GOT3 (cell line): ENCODE measurements around the gene LDHAL6A.

Experiments used
- DNase-seq: peaks from one replicate; lab custom pipeline; 2025; ENCODE audit warnings: mixed read lengths; lab: John Stamatoyannopoulos, UW

Gene LDHAL6A

DNA sequence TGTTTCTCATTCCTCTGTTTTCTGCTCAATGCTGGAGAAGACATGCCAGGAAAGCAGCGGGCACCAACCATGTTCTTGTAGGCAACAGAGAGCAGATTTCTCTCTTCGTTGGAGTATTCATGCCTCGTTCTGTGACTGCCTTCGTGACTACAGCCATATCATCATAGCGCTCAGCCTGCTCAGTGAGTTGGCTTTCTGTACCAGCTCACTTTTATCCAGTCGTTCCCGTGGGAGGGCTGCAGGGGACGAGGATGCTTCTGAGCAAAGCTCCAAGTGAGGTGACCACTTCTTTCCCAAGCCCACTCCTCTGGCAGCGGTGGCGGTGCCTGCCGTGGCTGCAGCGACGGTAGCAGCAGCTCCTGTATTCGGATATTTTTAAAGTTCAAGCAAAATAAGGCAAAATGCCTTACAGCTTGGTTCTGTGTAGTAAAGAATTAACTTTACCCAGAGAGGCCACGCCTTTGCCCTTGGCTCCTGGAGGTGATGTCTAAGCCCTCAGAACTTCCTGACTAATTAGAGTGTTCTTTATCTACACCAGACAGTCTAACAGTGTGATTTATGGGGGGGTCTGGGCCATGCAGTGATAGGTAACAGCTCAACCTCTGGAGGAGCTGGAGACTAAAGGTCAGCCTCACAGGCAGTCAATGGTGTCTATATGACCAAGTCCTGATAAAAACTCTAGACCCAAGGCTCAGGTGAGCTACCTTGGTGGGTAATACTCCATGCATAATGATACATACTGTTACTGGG, 35.3 kb downstream of the LDHAL6A start:
- DNase-seq = no peak

DNA sequence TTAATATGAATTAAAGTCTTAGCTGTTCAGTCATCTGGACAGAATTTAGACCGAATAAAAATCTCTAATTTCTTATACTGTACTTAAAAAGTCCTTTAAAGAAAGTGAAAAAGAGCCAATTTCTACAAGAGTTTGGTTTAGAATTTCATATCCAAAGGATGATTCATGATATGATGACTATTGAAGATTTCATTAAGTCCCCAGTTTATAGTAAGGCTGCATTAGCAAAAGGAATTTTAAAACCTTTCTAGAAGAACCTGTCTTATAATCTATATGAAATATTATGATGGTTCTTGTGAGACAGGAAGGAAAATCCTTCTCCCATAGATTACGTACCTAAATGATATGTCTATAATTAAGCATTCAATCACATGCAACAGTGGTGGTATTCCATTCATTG, 36.3 kb downstream of the LDHAL6A start:
- DNase-seq = no peak

DNA sequence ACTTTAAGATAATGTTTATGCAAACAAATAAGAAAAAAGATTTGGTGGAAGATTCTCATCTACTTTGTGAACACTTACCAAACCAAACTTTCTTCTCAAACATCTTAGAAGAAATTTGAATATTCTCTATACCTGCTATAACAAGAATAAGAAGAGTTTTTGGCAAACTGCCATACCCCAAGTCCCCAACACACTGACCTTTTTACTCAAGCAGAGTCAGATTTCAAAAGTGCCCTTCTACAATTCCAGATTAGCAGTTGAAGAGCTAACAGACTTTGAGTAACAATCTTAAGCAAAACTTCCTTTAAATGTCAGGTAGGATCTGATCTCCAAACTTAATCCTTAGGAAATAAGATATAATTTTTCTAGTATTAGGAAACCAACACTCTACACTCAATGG, 37.2 kb downstream of the LDHAL6A start:
- DNase-seq = no peak

DNA sequence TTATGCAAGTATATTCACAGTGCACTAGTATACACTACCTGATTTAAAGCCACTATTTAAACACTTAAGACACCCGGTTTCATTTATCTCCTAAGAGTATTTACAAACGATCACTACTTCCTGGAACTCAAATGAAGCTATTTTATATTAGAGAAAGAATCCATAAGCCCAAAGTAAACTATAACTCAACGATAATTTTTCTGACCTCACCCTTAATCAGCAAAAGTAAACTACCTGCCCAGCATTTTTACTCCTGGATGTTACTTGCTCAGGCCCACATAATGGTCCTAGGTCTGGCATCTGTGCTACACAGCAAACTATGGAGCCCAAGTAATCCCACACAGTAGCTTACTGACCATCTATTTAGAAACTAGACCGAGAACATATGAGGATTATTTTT, 37.7 kb downstream of the LDHAL6A start:
- DNase-seq = no peak

DNA sequence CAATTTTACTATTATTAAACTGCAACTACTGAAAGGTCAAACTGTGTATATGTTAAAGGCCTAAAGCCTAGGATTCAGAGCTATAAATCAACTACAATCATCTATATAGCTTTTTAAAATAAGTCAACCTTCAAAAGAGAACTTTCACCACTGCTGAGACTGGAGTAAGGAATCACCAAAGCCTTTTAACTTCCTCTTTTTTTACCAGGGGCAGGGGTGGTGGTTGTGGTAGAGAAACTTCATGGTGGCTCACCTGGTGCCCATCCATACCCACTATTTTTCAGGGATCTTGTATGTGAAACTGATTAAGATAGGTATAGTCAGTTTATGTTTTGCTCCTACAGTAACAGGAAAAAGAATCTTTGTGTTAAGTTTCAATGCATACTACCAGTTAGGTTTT, 39.6 kb downstream of the LDHAL6A start:
- DNase-seq = no peak

DNA sequence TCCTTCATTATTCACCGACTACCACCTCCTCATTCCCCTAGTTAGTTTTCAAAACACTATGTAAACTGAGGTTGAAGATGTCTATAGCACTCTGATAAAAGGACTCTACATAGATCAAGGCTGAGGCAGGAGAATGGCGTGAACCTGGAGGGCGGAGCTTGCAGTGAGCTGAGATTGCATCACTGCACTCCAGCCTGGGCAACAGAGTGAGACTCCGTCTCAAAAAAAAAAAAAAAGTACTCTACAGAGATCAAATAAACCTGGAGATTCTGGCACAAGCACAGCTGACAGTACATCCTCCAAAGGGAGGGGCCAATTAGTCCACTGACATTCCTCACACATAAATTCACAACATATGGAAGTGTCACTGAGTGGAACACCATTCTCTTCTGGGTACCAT, 40.0 kb downstream of the LDHAL6A start:
- no peak for DNase-seq

DNA sequence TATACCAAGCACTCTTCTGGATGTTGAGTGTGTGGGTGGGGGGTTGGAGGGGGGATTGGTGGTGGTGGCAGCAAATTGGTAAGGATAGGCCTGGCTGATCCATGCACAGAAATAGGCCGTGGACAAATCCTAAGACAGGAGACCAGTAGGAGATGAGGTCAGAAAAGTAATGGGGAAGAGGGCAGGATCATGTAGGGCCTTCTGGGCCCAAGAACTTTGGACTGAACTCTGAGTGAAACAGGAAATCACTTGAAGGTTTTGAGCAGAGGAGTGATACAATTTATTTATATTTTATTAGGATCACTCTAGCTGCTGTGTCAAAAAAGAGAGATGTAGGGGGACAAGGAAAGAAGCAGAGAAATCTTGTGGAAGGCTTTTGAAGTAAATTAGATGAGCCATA, 42.4 kb downstream of the LDHAL6A start:
- DNase-seq = no peak

DNA sequence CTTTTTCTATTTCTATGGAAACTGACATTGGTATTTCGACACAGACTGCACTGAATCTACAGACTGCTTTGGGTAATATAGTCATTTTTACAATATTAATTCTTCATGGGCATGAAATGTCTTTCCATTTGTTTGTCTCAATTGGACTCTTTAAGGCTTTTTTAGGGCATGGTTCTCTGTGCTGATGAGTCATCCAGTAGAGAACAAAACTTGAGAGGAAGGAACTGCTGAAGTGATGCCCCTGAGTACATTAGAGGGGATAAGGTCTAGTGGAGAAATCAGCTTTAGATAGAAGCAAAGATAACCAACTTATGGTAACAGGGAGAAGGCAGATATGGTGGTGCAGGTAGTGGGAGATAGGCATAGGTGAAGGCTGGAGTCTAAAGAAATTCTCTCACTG, 46.0 kb downstream of the LDHAL6A start:
- DNase-seq = no peak

DNA sequence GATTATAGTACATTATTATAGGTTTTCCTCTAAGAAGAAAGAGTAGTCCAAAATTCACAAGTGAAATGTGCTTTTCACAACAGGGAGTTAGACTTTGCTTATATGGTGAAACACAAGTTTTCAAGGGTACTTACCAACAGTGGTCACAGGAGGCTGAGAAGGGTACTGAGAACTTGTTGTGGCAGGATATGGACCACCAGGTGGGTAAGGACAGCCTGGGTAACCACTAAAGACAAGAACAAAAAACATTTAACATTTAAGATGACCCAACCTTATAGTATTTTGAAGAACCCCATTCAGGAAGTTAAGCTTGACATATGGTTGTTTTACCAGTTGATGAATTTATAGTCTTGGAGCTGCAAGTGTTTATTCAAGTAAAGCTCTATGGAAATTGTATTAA, 46.7 kb downstream of the LDHAL6A start:
- no peak for DNase-seq

DNA sequence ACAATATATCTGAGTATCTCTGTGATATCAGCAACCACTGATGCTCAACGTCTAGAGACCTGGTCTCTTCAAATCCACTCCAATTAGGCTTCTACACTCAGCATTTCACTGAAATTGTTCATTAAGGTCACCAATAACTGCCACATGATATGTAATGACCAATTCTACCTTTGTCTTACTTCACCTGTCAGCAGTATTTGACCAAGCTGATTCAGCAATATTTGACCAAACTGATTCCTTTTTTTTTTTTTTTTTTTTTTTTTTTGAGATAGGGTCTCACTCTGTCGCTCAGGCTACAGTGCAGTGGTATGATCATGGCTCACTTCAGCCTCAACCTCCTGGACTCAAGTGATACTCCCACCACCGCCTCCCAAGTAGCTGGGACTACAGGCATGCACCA, 65.5 kb downstream of the LDHAL6A start:
- no peak for DNase-seq

DNA sequence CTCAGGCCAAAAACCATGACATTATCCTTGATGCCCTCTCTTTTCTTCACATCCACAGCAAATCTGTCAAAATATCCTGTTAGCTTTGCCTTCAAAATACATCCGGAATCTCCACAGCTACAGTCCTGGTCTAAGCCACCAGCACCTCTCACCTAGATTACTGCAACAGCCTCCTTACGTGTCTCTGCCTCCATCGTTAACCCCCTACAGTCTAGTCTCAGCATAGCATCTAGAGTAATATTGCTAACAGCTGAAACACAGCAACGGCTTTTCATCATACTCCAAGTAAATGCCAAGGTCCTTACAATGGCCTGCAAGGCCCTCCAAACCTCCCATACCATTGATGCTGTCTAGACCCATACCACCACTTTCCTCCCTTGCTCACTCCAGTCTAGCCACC, 66.7 kb downstream of the LDHAL6A start:
- DNase-seq = no peak

DNA sequence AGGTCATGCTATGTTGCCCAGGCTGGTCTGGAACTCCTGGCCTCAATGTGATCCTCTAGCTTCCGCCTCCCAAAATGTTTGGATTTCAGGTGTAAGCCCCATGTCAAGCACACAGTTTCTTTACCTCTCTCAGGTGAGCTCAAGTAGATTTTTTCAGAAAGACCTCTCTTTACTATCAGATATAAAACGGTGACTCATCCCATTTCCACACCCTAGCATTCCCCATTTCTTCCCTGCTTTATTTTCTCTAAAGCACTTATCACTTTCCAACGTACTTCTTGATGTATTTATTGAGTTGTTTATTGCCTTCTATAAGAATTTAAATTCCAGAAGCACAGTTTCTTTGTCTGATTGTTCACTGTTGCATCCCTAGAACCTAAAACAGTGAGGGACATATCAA, 67.4 kb downstream of the LDHAL6A start:
- no peak for DNase-seq

DNA sequence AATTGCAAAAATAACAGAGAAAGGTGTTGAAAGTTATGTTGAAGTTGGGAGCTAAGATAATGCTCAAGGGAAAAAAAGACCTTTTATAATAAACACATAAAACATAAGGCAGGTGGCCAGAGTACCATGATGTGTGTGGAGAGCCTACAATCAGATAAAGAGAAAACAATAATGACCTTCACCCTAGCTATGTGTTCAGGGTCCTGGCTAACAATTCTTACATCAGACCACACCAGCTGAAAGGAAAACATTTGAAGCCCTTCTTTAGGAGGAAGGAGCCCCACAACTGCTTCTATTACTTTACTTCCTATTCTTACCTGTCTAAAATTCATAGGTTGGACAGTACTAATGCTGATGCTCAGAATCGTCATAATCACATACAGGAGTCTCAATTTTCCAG, 68.6 kb downstream of the LDHAL6A start:
- no peak for DNase-seq

DNA sequence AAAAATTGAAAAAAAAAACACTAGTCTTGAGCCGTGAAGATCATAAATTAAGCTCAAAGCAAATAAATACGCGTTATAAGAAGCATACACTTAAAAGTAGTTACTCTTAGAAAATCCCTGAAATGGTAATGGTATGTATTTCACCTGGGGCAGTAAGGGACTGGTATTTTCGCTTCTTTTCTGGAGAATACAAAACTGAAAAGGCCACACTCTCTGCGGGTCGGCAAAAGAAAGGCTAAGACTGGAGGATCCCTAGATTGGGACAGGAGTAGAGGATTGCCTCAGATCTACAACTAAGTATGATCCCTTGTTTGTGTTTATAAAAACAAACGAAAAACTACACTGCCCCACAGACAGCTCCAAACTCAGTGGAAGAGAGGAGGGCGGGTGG, 70.5 kb downstream of the LDHAL6A start:
- DNase-seq = no peak

DNA sequence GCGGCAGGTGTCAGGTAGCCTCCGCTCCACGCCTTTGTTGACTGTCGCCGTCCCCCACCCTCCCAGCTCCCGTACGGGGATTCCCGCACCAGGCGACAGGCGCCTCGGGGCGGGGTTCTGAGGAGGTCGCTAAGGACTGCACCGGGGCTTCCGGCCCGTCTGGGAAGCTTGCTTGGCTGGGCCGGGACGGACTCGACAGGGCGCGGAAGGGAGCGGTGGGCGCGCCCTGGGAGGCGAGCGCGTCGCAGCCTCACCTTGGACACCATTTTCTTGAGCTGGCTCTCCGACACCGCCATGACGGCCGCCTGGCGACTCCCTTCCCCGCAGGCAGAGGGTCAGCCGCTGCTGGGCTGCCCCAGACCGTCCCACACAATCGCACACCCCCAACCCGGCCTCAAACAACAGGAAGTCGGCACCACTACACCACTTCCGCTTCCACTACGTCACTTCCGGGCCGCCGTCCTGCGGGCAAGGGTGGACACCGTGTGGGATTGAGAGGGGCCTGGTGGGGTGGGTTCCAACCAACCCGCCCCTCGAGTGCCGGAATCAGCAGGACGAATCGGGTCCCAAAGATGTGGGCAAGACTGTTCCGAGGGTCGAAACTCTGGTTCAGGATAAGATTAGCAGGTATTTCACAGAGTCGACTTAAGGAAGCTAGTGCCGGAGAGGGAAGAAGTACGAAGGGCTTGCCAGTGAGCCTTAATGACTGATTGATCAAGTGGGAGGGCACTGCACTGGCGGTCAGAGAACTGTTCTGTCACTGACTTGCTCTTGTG, 71.1 kb downstream of the LDHAL6A start, which contains the start of gene TSG101:
Gene TSG101 (minus strand): TSS at position 422 of the 776 bp plus-strand sequence. CDS start 126 bp downstream, at position 296.
- peak; percentile 36 for DNase-seq

DNA sequence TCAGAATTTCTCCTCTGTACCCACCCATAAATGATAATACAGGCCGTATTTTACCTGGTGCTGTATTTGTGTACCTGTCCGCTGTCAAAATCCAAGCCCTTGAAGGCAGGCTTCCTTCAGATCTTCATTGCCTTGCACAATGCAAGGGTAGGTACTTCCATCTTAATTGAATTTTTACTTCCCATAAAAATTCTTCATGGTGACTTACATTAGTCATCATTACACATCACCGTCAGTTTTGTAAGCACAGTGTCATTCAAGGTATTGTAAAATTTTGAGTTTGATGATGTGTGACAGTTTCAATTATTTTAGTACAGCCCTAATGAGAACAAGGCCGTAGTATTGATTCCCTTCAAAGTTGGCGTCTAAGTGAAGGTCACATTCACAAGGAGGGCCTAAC, 71.9 kb downstream of the LDHAL6A start:
- no peak for DNase-seq
